IPS-18a (cell line): ENCODE data around the gene LAMA5.

ENCODE experiments used
- H3K27ac ChIP-seq: one replicate; pipeline ENCODE4 v1.5.1; 2013; ENCODE audit warnings: low read length
- H3K27me3 ChIP-seq: one replicate; pipeline ENCODE4 v1.6.1; 2013; ENCODE audit warnings: mild to moderate bottlenecking, low read length; ENCODE audit not compliant: control insufficient read depth, insufficient read depth
- H3K36me3 ChIP-seq: one replicate; pipeline ENCODE4 v1.6.1; 2013; ENCODE audit warnings: low read depth, low read length; ENCODE audit not compliant: control insufficient read depth
- H3K4me1 ChIP-seq: one replicate; pipeline ENCODE4 v1.6.1; 2013; ENCODE audit warnings: low read depth, low read length; ENCODE audit not compliant: control insufficient read depth
- H3K4me3 ChIP-seq: one replicate; pipeline ENCODE4 v1.5.1; 2013; ENCODE audit warnings: low read length
- H3K9ac ChIP-seq: one replicate; pipeline ENCODE4 v1.6.1; 2013; ENCODE audit warnings: mild to moderate bottlenecking, low read length, moderate library complexity
- H3K9me3 ChIP-seq: one replicate; pipeline ENCODE4 v1.6.1; 2013; ENCODE audit warnings: low read depth, low read length; ENCODE audit not compliant: control insufficient read depth

Gene LAMA5

GRCh38 chr20:62268228-62268900 is 98.7 kb downstream of the LAMA5 start:
- no peaks in the 10 kb centered on the region for H3K4me1 ChIP-seq
- H3K9me3 ChIP-seq: peaks cover 7% of the 10 kb centered on the region
- H3K36me3 ChIP-seq: peaks cover 16% of the 10 kb centered on the region
- no peak overlapping the region for H3K9ac ChIP-seq
- H3K4me3 ChIP-seq: no peak overlapping the region
- H3K27me3 ChIP-seq: no peaks in the 10 kb centered on the region
- H3K27ac ChIP-seq: no peak overlapping the region

GRCh38 chr20:62267543-62267942 is 99.6 kb downstream of the LAMA5 start:
- Histone ChIP-seq H3K27ac (no peak overlapping the region), H3K4me1 (no peaks in the 10 kb centered on the region), H3K27me3 (no peaks in the 10 kb centered on the region), H3K9me3 (peaks cover 7% of the 10 kb centered on the region), H3K36me3 (peaks cover 12% of the 10 kb centered on the region), H3K4me3 (no peak overlapping the region), H3K9ac (no peak overlapping the region)

GRCh38 chr20:62266851-62267250 is 100.3 kb downstream of the LAMA5 start:
- H3K27me3 ChIP-seq: no peaks in the 10 kb centered on the region
- H3K27ac ChIP-seq: no peak overlapping the region
- no peak overlapping the region for H3K4me3 ChIP-seq
- H3K4me1 ChIP-seq: no peaks in the 10 kb centered on the region
- peaks cover 12% of the 10 kb centered on the region for H3K36me3 ChIP-seq
- H3K9ac ChIP-seq: no peak overlapping the region
- H3K9me3 ChIP-seq: peaks cover 7% of the 10 kb centered on the region

DNA sequence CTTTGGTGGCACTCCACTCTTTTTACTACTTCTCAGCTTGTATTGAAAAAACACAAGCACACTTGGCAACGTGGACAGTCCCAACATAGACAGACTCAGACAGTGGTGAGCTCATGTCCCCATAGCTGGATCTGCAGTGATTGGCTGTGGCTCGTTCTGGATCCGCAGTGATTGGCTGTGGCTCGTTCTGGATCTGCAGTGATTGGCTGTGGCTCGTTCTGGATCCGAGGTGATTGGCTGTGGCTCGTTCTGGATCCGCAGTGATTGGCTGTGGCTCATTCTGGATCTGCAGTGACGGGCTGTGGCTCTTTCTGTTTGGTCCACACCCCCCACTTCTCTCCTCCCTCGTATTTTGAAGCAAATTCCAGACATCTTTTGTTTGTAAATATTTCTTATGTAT is 100.8 kb downstream of the LAMA5 start:
- Histone ChIP-seq H3K27me3 (no peaks in the 10 kb centered on the region), H3K9me3 (peaks cover 7% of the 10 kb centered on the region), H3K4me1 (no peaks in the 10 kb centered on the region), H3K4me3 (no peak overlapping the region), H3K36me3 (peaks cover 12% of the 10 kb centered on the region), H3K9ac (no peak overlapping the region), H3K27ac (no peak overlapping the region)

- Histone ChIP-seq H3K27me3 (no peaks in the 10 kb centered on the region), H3K4me1 (no peaks in the 10 kb centered on the region), H3K9me3 (peaks cover 7% of the 10 kb centered on the region), H3K9ac (no peak overlapping the region), H3K4me3 (no peak overlapping the region), H3K27ac (no peak overlapping the region), H3K36me3 (peaks cover 12% of the 10 kb centered on the region)
Observed at GRCh38 chr20:62265365-62265764, 101.7 kb downstream of the LAMA5 start.

DNA sequence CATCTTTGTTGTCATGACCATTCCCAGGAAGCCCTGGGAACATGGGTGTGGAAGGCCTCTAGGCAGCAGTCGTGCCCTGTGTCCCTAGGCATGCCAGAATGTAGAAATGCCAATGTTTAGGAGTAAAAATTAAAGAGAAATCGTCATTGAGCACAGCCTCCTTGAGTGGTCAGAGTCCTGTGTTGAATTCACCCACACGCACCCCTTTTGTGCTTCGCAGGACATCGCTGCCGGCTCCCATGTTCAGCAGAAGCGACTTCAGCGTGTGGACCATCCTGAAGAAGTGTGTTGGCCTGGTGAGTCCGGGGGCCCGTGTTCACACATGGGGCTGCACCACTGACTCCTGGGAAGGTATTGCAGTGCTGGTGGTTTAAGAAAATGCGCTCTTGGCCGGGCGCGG is 103.7 kb downstream of the LAMA5 start:
- peaks cover 12% of the 10 kb centered on the region for H3K36me3 ChIP-seq
- H3K9ac ChIP-seq: no peak overlapping the region
- no peak overlapping the region for H3K4me3 ChIP-seq
- no peaks in the 10 kb centered on the region for H3K27me3 ChIP-seq
- peaks cover 7% of the 10 kb centered on the region for H3K9me3 ChIP-seq
- H3K27ac ChIP-seq: no peak overlapping the region
- H3K4me1 ChIP-seq: no peaks in the 10 kb centered on the region

- no peak overlapping the region for H3K4me3 ChIP-seq
- H3K36me3 ChIP-seq: peaks cover 12% of the 10 kb centered on the region
- no peaks in the 10 kb centered on the region for H3K27me3 ChIP-seq
- H3K9ac ChIP-seq: no peak overlapping the region
- peaks cover 7% of the 10 kb centered on the region for H3K9me3 ChIP-seq
- no peaks in the 10 kb centered on the region for H3K4me1 ChIP-seq
- no peak overlapping the region for H3K27ac ChIP-seq
Observed at GRCh38 chr20:62262064-62262463, 105.0 kb downstream of the LAMA5 start.

GRCh38 chr20:62259294-62259565 is 107.9 kb downstream of the LAMA5 start:
- H3K4me1 ChIP-seq: no peaks in the 10 kb centered on the region
- H3K9me3 ChIP-seq: no peaks in the 10 kb centered on the region
- no peak overlapping the region for H3K27ac ChIP-seq
- H3K27me3 ChIP-seq: no peaks in the 10 kb centered on the region
- no peak overlapping the region for H3K9ac ChIP-seq
- H3K4me3 ChIP-seq: no peak overlapping the region
- H3K36me3 ChIP-seq: no peaks in the 10 kb centered on the region
